Activated CD8-positive, alpha-beta T cell treated with anti-CD3 and anti-CD28 coated beads, Interleukin-2, amount 10 ng/mL, durations not matched to agents 7 days and 5 days (primary cell): ENCODE measurements around the gene CNOT6. TPM values are rescaled to one million over a fixed set of nuclear protein-coding genes. Genes with fewer than 3 reads are reported as not detected.
"Not testable (repeated sequence)": the region's sequence is repeated elsewhere in the genome, so short reads cannot be mapped to it uniquely, and the experiment has no call there.

Experiments used
- ATAC-seq: fragments of 150-1000 bp; cut with Tn5 transposase; one replicate; pipeline ENCODE4 v1.10.0; 2021; ENCODE audit warnings: moderate library complexity
- CTCF ChIA-PET: fragments of 350-600 bp; sonication (Branson Sonifier 250); formaldehyde crosslinking; loops from one replicate; lab custom pipeline; 2021; ENCODE audit warnings: antibody characterized with exemption; lab: Charles Lee
- POLR2A ChIA-PET: fragments of 350-600 bp; sonication (Branson Sonifier 250); formaldehyde crosslinking; loops from one replicate; lab custom pipeline; 2021; ENCODE audit warnings: antibody characterized with exemption; lab: Charles Lee
- DNase-seq: peaks from one replicate; pipeline ENCODE4 v3.0.0-alpha.2; 2020
- H3K27ac Mint-ChIP-seq: one replicate; pipeline ENCODE4 v1.8.0; 2021; ENCODE audit warnings: mild to moderate bottlenecking, mixed read lengths
- H3K27me3 Mint-ChIP-seq: one replicate; pipeline ENCODE4 v1.8.0; 2021; ENCODE audit warnings: low read depth, mixed read lengths
- H3K36me3 Mint-ChIP-seq: one replicate; pipeline ENCODE4 v1.8.0; 2021; ENCODE audit warnings: low read depth, mixed read lengths
- H3K4me1 Mint-ChIP-seq: one replicate; pipeline ENCODE4 v1.8.0; 2021; ENCODE audit warnings: low read depth, mixed read lengths
- H3K4me3 Mint-ChIP-seq: one replicate; pipeline ENCODE4 v1.8.0; 2021; ENCODE audit warnings: mild to moderate bottlenecking, mixed read lengths
- H3K9me3 Mint-ChIP-seq: one replicate; pipeline ENCODE4 v1.8.0; 2022; ENCODE audit warnings: mixed read lengths; ENCODE audit not compliant: insufficient read depth
- total RNA-seq, 2 experiments: library from RNA; stranded (reverse); gene quantifications; one replicate each; pipeline ENCODE4 v1.2.3, GENCODE V29; 2021

CNOT6 gene
- total RNA-seq, 2 experiments from 2014 or later, result 36.3 to 43.0 TPM

- ChIA-PET POLR2A (no interaction called here), CTCF (interaction anchor here (0.7 to 5.0 kb wide), 4 partner anchors 9 to 179 kb away, joined by 3 to 32 read pairs (median 6); no protein-coding TSS in a partner anchor)
- no peaks in the 10 kb centered on the region for H3K9me3 Mint-ChIP-seq
- H3K36me3 Mint-ChIP-seq, result no peaks in the 10 kb centered on the region
- H3K4me1 Mint-ChIP-seq, result no peaks in the 10 kb centered on the region
- H3K4me3 Mint-ChIP-seq, result no peak overlapping the region
- no peak overlapping the region for H3K27ac Mint-ChIP-seq
- H3K27me3 Mint-ChIP-seq, result peaks cover 4% of the 10 kb centered on the region
- no peak for DNase-seq
- ATAC-seq, result no peak
Observed at GRCh38 chr5:180472269-180472668, 21.9 kb upstream of the CNOT6 start.

GRCh38 chr5:180473386-180473785 lies 20.8 kb upstream of the CNOT6 start:
- DNase-seq, H3K36me3 Mint-ChIP-seq, H3K9me3 Mint-ChIP-seq, H3K27ac Mint-ChIP-seq, H3K4me1 Mint-ChIP-seq, ATAC-seq, H3K27me3 Mint-ChIP-seq, H3K4me3 Mint-ChIP-seq: not testable (repeated sequence)
- CTCF ChIA-PET, result interaction anchor here (1.2 to 5.0 kb wide), 4 partner anchors 10 to 180 kb away, joined by 3 to 32 read pairs (median 4); no protein-coding TSS in a partner anchor
- POLR2A ChIA-PET, result interaction anchor here (0.6 kb wide), 1 partner anchor 27 kb away, joined by 3 read pairs; no protein-coding TSS in a partner anchor

- Mint-ChIP-seq H3K4me1 (no peaks in the 10 kb centered on the region), H3K27ac (no peak overlapping the region), H3K4me3 (no peak overlapping the region), H3K36me3 (no peaks in the 10 kb centered on the region), H3K27me3 (peaks cover 4% of the 10 kb centered on the region), H3K9me3 (no peaks in the 10 kb centered on the region)
- POLR2A ChIA-PET, result interaction anchor here (0.6 kb wide), 1 partner anchor 12 kb away, joined by 3 read pairs; no protein-coding TSS in a partner anchor
- DNase-seq (no peak), ATAC-seq (no peak)
- CTCF ChIA-PET, result no interaction called here
Observed at GRCh38 chr5:180474569-180474968, 19.6 kb upstream of the CNOT6 start.

- H3K9me3 Mint-ChIP-seq, DNase-seq, H3K4me1 Mint-ChIP-seq, CTCF ChIA-PET, H3K27me3 Mint-ChIP-seq, H3K4me3 Mint-ChIP-seq, POLR2A ChIA-PET, ATAC-seq, H3K27ac Mint-ChIP-seq, H3K36me3 Mint-ChIP-seq: not testable (repeated sequence)
Observed at GRCh38 chr5:180475969-180476524, 18.1 kb upstream of the CNOT6 start.

GRCh38 chr5:180484813-180485212 lies 9.4 kb upstream of the CNOT6 start:
- ChIA-PET CTCF (no interaction called here), POLR2A (no interaction called here)
- no peak for ATAC-seq
- no peak for DNase-seq
- H3K36me3 Mint-ChIP-seq, result no peaks in the 10 kb centered on the region
- no peaks in the 10 kb centered on the region for H3K9me3 Mint-ChIP-seq
- H3K27me3 Mint-ChIP-seq, result no peaks in the 10 kb centered on the region
- H3K27ac Mint-ChIP-seq, result no peak overlapping the region
- no peak overlapping the region for H3K4me3 Mint-ChIP-seq
- H3K4me1 Mint-ChIP-seq, result no peaks in the 10 kb centered on the region

- Mint-ChIP-seq H3K4me1 (no peaks in the 10 kb centered on the region), H3K27me3 (no peaks in the 10 kb centered on the region), H3K36me3 (no peaks in the 10 kb centered on the region), H3K27ac (no peak overlapping the region), H3K9me3 (no peaks in the 10 kb centered on the region), H3K4me3 (no peak overlapping the region)
- POLR2A ChIA-PET, result interaction anchor here (0.6 kb wide), 2 partner anchors 8 to 12 kb away, joined by 3 read pairs; no protein-coding TSS in a partner anchor
- no peak for ATAC-seq
- no peak for DNase-seq
- CTCF ChIA-PET, result interaction anchor here (0.6 to 1.3 kb wide), 2 partner anchors 13 to 398 kb away, joined by 3 read pairs; no protein-coding TSS in a partner anchor
Observed at GRCh38 chr5:180486636-180487149, 7.5 kb upstream of the CNOT6 start.

GRCh38 chr5:180487556-180487955 lies 6.6 kb upstream of the CNOT6 start:
- ChIA-PET CTCF (interaction anchor here (1.3 kb wide), 1 partner anchor 14 kb away, joined by 3 read pairs; no protein-coding TSS in a partner anchor), POLR2A (no interaction called here)
- peaks cover 4% of the 10 kb centered on the region for H3K4me1 Mint-ChIP-seq
- H3K9me3 Mint-ChIP-seq, result no peaks in the 10 kb centered on the region
- H3K27ac Mint-ChIP-seq, result no peak overlapping the region
- no peak for DNase-seq
- no peak overlapping the region for H3K4me3 Mint-ChIP-seq
- no peaks in the 10 kb centered on the region for H3K36me3 Mint-ChIP-seq
- no peaks in the 10 kb centered on the region for H3K27me3 Mint-ChIP-seq
- no peak for ATAC-seq

GRCh38 chr5:180491496-180491895 lies 2.7 kb upstream of the CNOT6 start:
- no peaks in the 10 kb centered on the region for H3K27me3 Mint-ChIP-seq
- H3K36me3 Mint-ChIP-seq, result peaks cover 10% of the 10 kb centered on the region
- ATAC-seq, result no peak
- POLR2A ChIA-PET, result no interaction called here
- H3K4me1 Mint-ChIP-seq, result peaks cover 28% of the 10 kb centered on the region
- no peak for DNase-seq
- H3K27ac Mint-ChIP-seq, result no peak overlapping the region
- no peaks in the 10 kb centered on the region for H3K9me3 Mint-ChIP-seq
- H3K4me3 Mint-ChIP-seq, result no peak overlapping the region
- CTCF ChIA-PET, result interaction anchor here (1.2 kb wide), 1 partner anchor 34 kb away, joined by 3 read pairs; no protein-coding TSS in a partner anchor

GRCh38 chr5:180492226-180492903 lies 1.8 kb upstream of the CNOT6 start:
- ChIA-PET POLR2A (no interaction called here), CTCF (interaction anchor here (0.9 kb wide), 1 partner anchor 19 kb away, joined by 4 read pairs; no protein-coding TSS in a partner anchor)
- no peaks in the 10 kb centered on the region for H3K27me3 Mint-ChIP-seq
- H3K27ac Mint-ChIP-seq, result no peak overlapping the region
- DNase-seq (no peak), ATAC-seq (no peak)
- H3K4me1 Mint-ChIP-seq, result peaks cover 29% of the 10 kb centered on the region
- peak overlapping the region; percentile 14 for H3K4me3 Mint-ChIP-seq
- peaks cover 13% of the 10 kb centered on the region for H3K36me3 Mint-ChIP-seq
- no peaks in the 10 kb centered on the region for H3K9me3 Mint-ChIP-seq

GRCh38 chr5:180494510-180495181 lies 467 bp downstream of the CNOT6 start:
- Mint-ChIP-seq H3K27ac (peak overlapping the region; percentile 93), H3K27me3 (no peaks in the 10 kb centered on the region), H3K36me3 (peaks cover 20% of the 10 kb centered on the region), H3K4me3 (peak overlapping the region; percentile 87), H3K9me3 (no peaks in the 10 kb centered on the region), H3K4me1 (peaks cover 33% of the 10 kb centered on the region)
- ATAC-seq, result peak; percentile 54
- DNase-seq, result peak; percentile 42
- ChIA-PET POLR2A (interaction anchor here (0.7 kb wide), 1 partner anchor 8 kb away, joined by 3 read pairs; no protein-coding TSS in a partner anchor), CTCF (no interaction called here)

GRCh38 chr5:180495292-180495691 lies 1.1 kb downstream of the CNOT6 start:
- Mint-ChIP-seq H3K27ac (peak overlapping the region; percentile 60), H3K36me3 (peaks cover 22% of the 10 kb centered on the region), H3K4me3 (peak overlapping the region; percentile 75), H3K27me3 (no peaks in the 10 kb centered on the region), H3K4me1 (peaks cover 33% of the 10 kb centered on the region), H3K9me3 (no peaks in the 10 kb centered on the region)
- ChIA-PET CTCF (no interaction called here), POLR2A (interaction anchor here (0.7 kb wide), 1 partner anchor 9 kb away, joined by 3 read pairs; no protein-coding TSS in a partner anchor)
- ATAC-seq (no peak), DNase-seq (no peak)
